ENCODE data around the gene AP1AR. TPM values are rescaled to one million over a fixed set of nuclear protein-coding genes. Genes with fewer than 3 reads are reported as not detected.

Gene AP1AR
- polyA plus RNA-seq, 2 of the 4 experiments (the other 2 are of a cell fraction) = 16.0 to 34.6 TPM

DNA sequence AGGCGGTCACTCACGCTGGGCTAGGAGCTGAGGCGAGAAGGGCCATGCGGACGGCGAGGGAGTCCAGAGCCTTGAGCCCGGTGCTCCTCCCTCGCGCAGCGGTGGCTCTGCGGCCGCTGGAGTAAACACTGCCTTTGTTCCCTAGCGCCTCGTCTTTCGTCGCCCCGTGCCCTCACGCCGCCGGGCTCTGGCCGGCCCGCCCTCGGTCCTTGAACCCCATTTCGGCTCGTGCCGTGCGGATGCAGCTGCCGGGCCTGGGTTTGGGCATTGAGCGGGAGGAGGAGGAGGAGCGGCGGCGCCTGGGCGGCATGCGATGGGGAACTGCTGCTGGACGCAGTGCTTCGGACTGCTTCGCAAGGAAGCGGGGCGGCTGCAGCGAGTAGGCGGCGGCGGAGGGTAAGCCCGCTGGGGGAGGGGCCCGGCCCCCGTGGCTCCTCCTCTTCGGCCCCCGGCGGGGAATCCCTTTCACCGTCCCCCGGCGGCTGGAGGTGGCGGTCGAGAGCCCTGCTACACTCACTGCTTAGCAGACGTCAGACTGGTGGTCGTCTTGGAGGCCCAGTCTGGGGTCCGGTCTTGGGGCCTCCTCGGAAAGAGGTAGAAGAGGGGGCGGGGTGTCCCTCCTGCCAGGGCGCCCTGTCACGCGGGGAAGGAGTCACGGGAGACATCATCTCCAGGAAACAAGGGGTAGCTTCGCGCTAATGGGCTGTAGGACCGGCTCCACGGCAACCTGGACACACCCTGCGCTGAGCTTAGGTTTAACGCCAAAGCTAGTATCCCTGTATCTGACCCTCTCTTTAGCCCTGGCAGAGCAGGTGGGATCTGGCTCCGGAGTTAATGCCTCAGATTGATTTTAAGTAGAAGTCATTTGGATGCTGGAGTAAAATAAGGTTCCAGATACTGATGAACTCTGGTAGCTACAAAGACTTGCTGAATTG, at the start of gene AP1AR (continued):
- TF ChIP-seq, protein P1, sequence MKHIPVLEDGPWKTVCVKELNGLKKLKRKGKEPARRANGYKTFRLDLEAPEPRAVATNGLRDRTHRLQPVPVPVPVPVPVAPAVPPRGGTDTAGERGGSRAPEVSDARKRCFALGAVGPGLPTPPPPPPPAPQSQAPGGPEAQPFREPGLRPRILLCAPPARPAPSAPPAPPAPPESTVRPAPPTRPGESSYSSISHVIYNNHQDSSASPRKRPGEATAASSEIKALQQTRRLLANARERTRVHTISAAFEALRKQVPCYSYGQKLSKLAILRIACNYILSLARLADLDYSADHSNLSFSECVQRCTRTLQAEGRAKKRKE (CRISPR knock-in tag; IDR thresholded peaks at IDR 0.05; ENCODE audit: low read depth) = no peak
- no peak for TF ChIP-seq HDAC2 (IDR thresholded peaks at IDR 0.05)
- TF ChIP-seq, protein P2, sequence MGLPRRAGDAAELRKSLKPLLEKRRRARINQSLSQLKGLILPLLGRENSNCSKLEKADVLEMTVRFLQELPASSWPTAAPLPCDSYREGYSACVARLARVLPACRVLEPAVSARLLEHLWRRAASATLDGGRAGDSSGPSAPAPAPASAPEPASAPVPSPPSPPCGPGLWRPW (IDR thresholded peaks at IDR 0.05) = no peak
- TF ChIP-seq, protein P3, sequence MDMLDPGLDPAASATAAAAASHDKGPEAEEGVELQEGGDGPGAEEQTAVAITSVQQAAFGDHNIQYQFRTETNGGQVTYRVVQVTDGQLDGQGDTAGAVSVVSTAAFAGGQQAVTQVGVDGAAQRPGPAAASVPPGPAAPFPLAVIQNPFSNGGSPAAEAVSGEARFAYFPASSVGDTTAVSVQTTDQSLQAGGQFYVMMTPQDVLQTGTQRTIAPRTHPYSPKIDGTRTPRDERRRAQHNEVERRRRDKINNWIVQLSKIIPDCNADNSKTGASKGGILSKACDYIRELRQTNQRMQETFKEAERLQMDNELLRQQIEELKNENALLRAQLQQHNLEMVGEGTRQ (IDR thresholded peaks at IDR 0.05) = peak; percentile 69
- no peak for TF ChIP-seq PBX3 (IDR thresholded peaks at IDR 0.05)
- no peak for TF ChIP-seq MYC (IDR thresholded peaks at IDR 0.05; ENCODE audit: borderline replicate concordance, low read length)
- TF ChIP-seq KDM1A (IDR thresholded peaks at IDR 0.05; ENCODE audit: low read depth) = no peak
- TF ChIP-seq CEBPB (IDR thresholded peaks at IDR 0.05) = no peak
- TF ChIP-seq NR3C1 (IDR thresholded peaks at IDR 0.05) = no peak

DNA sequence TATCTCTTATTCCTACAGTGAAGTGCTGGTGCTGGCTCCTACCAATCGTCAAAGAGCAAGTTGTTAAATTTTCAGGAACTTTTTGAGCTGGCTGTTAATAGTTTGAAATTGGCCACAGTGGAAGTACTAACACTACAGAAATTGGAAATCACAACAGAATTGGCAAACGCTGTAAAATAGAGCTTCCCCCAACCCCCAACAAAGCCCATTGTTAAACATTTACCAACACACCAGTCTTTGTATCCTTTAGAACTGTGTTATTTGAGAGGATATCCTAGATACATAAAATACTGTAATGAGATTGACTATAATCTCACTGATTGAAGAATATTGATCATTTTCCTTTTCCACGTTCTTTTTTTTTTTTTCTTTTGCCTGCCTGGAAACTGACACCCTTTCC, 49.0 kb upstream of the AP1AR start:
- ATAC-seq = no peak
- FAIRE-seq = no peak
- no peak for DNase-seq (ENCODE audit: low read depth in 1 of 2, low spot score in 1 of 2)
- H3K4me1 ChIP-seq = no peaks in the 10 kb centered on the region
- CTCF ChIA-PET = interaction anchor here (1.7 kb wide), 1 partner anchor 83 kb away, joined by 4 read pairs; no protein-coding TSS in a partner anchor
- H3K9me3 ChIP-seq = no peaks in the 10 kb centered on the region
- no peak overlapping the region for H3K27ac ChIP-seq
- H3K4me2 ChIP-seq = no peak overlapping the region
- WGBS (ENCODE audit: missing lambda C conversion rate) = 86% methylated on average over 3 of the region's 3 CpGs
- H3K4me3 ChIP-seq = no peak overlapping the region
- TF ChIP-seq RFX5 (IDR thresholded peaks at IDR 0.05) (no peak), SMC3 (IDR thresholded peaks at IDR 0.05) (no peak), ZFP36 (IDR thresholded peaks at IDR 0.05; ENCODE audit: borderline replicate concordance, partially characterized antibody) (no peak), FOXS1 (CRISPR knock-in tag; IDR thresholded peaks at IDR 0.05) (no peak), ZSCAN20 (CRISPR knock-in tag; IDR thresholded peaks at IDR 0.05) (no peak), MYC (IDR thresholded peaks at IDR 0.05; ENCODE audit: borderline replicate concordance, low read length) (no peak), CHD4 (IDR thresholded peaks at IDR 0.05; ENCODE audit: borderline replicate concordance) (no peak), POLR2AphosphoS2 (conservative IDR thresholded peaks at IDR 0.05; ENCODE audit: low read length) (no peak), RARB (CRISPR knock-in tag; IDR thresholded peaks at IDR 0.05) (no peak), GATA3 (IDR thresholded peaks at IDR 0.05; ENCODE audit: borderline replicate concordance) (no peak)
- TF ChIP-seq, protein P1 (CRISPR knock-in tag; IDR thresholded peaks at IDR 0.05; ENCODE audit: low read depth) = no peak
- POLR2A ChIA-PET = no interaction called here

DNA sequence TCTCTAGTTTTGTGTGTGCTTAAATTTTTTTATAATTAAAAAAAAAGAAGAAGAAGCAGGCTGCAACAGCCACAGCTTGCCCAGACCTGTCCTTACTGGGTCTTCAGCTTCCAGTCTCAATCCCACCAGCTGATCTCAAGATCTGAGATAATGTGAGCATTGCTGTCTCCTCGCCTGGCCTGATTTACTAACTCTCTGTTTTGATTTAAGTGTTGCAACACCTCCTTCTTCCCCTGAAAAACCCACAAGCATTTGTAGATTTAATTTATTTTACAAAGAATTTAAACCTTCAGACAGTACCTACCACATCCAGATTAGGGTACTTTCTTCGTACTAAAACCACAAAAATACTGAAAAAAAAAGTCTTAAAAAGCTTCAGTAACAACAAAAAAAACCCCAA, 48.3 kb upstream of the AP1AR start:
- no peaks in the 10 kb centered on the region for H3K9me3 ChIP-seq
- CTCF ChIA-PET = interaction anchor here (1.7 kb wide), 1 partner anchor 83 kb away, joined by 4 read pairs; no protein-coding TSS in a partner anchor
- H3K4me1 ChIP-seq = no peaks in the 10 kb centered on the region
- ATAC-seq (no peak), DNase-seq (ENCODE audit: low read depth in 1 of 2, low spot score in 1 of 2) (no peak), FAIRE-seq (no peak)
- no peak overlapping the region for H3K4me3 ChIP-seq
- no peak overlapping the region for H3K27ac ChIP-seq
- POLR2A ChIA-PET = no interaction called here
- H3K4me2 ChIP-seq = no peak overlapping the region
- no peak for TF ChIP-seq JUNB (IDR thresholded peaks at IDR 0.05)
- no peak for TF ChIP-seq NFE2L2 (conservative IDR thresholded peaks at IDR 0.05; ENCODE audit: low read length)
- no peak for TF ChIP-seq ZNF302 (CRISPR knock-in tag; IDR thresholded peaks at IDR 0.05)
- no peak for TF ChIP-seq ZSCAN20 (CRISPR knock-in tag; IDR thresholded peaks at IDR 0.05)
- WGBS (ENCODE audit: missing lambda C conversion rate) = 91% methylated on average over 2 of the region's 2 CpGs
